GM18858 (cell line): ENCODE results near the gene GANC.
"Not testable (repeated sequence)": the region's sequence is repeated elsewhere in the genome, so short reads cannot be mapped to it uniquely, and the experiment has no call there.

Source experiments
- ATAC-seq: cut with Tn5 transposase; IDR thresholded peaks from one replicate; pipeline ENCODE4 v1.9.1; 2021; ENCODE audit not compliant: unreplicated experiment

The GANC gene

DNA sequence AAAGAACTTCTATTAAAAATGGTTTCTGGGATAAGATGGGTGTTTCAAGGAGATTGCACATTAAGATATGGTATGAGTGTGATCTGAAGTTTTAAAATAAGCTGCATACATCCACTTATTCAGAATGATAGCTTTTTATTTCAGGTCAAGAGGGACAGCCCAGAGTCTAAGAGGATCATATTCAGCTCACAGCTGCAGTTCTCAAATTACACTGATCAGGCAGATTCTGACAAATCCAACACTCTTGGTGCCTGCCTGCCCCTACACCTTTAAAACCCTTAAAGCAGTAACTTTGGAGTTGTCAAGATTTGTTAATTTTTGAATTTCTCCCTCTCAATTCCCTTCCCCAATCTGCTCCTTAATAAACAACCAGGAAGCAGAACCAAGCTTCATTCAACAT lies 9.3 kb downstream of the GANC start:
- no peak for ATAC-seq

DNA sequence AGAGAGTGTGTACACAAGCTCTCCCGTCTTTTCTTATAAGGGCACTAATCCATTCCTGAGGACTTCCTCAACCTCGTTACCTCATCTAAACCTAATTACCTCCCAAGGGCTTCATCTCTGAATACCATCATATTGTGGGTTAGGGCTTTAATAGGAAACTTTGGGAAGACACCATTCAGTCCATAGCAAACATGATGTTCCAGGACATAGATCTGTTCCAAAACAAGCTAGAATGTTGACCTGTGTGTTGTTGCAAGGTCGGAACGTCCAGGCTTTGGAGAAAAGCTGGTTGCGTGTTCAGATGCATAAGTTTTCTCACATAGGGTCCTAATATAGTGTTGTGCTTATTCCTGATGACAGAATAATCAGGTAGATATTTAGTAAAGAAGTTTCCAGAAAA lies 9.9 kb downstream of the GANC start:
- ATAC-seq: no peak

DNA sequence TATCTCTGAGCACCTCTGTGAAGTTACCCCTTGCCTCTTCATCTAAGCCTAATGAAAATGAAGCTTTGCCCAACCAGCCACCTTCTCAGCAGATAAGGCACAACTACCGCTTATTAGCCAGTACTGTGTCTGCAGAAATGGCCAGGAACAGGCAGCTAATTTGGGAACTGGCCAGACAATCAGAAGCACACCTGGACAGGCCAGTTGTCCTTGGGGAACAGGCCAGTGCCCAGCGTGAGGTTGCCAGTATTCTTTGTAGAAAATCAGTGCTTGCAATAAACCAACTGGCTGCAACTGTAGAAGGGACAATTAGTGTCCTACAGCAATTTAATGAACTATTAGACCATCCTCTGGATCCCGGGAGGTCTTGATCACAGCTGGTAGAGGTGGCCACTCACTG lies 10.7 kb downstream of the GANC start:
- ATAC-seq: no peak

DNA sequence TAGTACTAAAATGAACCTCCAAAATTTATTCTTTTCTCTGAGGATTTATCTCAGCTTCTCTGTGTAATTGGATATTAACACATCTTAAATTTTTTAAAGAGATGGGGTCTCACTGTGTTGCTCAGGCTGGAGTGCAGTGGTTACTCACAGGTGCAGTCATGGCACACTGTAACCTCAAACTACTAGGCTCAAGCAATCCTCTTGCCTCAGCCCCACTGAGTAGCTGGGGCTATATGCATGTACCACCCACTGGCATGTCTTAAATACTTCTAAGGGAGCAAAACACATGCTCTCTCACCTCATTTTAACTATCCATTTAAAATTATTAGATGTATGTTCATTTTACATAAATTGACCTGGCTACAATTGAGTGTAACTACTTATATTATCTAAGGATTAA lies 11.6 kb downstream of the GANC start:
- no peak for ATAC-seq

DNA sequence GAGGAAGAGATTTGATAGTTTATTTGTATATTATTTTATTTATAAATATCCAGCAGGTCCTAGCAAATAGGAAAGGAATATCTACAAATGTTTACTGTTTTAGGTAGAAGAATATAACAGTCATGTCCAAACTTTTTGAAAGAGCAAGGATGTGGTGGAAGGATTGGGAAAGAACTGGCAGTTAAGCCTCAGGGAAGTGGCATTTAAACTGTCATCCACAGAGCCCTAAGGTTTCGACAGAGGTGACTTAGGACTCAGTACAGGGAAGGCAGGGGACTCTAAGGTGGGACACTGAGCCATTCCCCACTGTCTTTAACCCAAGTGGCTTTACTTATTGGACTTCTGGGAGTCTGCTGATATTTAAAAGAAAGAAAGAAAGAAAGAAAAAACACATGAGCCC lies 12.0 kb downstream of the GANC start:
- no peak for ATAC-seq

DNA sequence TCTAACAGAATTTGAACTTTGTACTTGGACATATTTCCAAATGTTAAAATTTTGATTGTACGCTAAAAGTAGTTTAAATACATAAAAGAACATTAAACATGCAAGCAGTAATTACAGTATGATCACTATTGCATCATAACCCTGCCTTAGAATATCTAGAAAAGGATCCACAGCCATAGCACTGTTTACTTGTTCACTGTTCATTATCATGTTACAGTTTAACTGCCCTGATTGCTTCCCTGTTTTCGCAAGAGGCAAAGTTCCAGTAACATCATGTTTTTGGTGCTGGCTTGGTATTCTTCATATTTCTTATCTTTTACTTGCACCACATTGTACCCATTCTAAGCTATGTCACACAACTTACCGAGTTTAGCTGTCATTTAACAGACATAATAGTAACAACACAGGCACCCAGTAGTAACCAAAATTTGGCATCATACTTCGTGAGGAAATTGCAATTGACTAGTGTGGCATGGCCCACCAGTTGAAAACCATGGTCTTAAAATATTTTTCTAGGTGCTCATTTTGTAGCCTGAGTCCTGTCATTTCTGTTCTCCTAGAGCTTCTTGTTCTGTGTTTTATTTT lies 13.5 kb downstream of the GANC start:
- ATAC-seq: no peak

DNA sequence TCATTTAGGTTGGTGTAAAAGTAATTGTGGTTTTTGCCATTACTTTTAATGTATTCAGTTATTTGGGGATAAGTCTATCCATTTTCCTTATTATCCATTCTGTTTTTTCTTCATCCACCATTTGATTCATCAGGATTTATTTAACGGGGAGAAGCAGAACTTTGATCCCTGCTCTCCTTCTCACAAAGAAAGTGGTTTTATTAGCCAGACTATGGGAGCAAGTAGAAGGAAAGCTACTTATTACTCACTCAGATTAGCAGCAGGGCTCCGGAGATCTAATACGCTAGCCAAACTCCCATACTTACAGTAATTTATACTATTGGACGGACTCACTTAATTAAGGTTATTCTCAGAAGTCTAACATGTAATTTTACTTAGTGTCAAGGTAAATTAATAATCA lies 14.9 kb downstream of the GANC start:
- no peak for ATAC-seq

DNA sequence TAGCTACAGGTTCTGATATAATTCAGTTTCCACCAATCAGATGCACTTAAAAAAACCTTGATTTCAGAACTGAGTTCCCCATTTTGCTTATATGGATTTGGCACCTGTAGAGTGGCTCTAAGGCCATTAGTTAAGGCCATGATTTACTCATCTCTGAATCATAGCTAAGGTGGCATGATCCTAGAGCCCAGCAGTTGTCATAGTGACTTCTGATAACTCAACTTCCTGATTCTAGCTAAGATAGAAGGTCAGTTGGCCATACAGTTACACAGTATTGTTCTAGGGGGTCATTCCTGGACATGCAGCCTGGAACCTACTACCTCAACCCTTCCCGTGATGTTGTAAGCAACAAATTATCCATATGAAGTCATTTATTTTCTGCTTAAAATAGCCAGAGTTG lies 16.2 kb downstream of the GANC start:
- ATAC-seq: no peak

DNA sequence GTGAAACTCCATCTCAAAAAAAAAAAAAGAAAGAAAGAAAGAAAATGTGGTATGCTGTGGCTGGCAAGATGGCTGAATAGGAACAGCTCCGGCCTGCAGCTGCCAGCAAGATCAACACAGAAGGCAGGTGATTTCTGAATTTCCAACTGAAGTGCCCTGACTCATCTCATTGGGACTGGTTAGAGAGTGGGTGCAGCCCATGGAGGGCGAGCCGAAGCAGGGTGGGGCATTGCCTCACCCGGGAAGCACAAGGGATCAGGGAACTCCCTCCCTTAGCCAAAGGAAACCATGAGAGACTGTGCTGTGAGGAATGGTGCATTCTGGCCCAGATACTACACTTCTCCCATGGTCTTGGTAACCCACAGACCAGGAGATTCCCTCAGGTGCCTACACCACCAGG lies 28.0 kb downstream of the GANC start:
- not testable (repeated sequence) for ATAC-seq

DNA sequence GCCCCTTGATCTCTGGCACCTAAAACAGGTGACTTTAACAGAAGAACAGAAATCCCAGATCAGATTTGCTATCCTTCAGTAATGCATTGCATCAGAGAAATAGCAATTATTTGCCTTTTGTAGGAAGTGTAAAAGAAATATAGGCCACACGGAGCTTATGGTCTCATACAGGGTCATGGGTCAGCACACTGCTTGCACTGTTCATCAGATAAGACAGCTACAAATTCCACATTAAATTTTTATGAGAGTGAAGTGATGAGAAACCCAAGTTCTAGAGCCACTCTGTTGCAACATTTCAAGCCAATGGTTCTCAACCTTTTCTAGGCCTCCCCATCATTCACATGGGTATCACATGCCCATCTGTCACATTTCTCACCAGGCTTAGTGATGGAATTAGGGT lies 33.7 kb downstream of the GANC start:
- no peak for ATAC-seq

DNA sequence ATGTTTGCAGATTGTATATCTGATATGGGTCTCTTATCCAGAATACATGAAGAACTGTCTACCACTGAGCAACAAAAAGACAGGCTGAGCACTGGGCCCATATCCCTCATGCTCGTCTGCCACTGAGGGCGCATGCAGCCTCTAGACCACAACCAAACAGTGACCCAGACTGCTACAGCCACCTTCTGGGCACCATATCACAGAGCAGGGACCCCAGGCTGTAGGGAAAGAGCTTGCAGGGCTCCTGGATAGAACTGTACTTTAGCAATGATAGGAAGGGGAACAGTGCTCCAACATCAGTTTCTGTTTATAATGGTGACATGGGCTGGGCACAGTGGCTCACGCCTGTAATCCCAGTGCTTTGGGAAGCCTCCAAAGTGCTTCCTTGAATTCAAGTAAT lies 40.5 kb downstream of the GANC start:
- no peak for ATAC-seq

DNA sequence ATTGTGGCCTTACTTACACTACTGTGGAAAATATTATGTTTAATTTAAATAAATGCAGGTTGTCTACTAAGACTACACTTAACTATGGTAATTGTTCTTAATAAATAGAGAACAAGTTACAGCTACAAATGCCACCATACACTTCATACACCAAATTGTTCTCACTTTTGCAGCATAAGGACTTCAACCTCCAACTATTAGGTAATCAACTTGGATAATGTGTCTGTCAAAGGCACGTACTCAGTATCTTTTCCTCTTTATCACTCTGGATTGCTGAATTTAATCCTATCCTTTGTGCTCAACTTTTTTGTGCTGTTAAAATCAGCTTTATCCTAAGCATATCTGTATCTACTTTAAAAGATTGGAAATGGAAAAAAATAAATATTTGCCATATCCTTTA lies 41.8 kb downstream of the GANC start:
- ATAC-seq: no peak

DNA sequence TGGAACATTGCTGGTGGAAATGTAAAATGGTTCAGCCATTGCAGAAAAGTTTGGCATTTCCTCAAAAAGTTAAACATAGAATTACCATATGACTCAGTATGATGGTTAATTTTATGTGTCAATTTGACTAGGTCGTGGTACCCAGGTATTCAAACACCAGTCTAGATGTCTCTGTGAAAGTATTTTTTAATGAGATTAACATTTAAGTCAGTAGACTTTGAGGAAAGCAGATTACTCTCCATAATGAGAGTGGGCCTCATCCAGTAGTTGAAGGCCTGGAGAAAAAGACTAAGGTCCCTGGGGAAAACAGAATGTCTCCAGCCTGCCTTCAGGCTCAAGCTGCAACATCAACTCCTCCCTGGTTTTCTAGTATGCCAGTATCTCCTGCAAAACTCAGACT lies 42.5 kb downstream of the GANC start:
- ATAC-seq: no peak

DNA sequence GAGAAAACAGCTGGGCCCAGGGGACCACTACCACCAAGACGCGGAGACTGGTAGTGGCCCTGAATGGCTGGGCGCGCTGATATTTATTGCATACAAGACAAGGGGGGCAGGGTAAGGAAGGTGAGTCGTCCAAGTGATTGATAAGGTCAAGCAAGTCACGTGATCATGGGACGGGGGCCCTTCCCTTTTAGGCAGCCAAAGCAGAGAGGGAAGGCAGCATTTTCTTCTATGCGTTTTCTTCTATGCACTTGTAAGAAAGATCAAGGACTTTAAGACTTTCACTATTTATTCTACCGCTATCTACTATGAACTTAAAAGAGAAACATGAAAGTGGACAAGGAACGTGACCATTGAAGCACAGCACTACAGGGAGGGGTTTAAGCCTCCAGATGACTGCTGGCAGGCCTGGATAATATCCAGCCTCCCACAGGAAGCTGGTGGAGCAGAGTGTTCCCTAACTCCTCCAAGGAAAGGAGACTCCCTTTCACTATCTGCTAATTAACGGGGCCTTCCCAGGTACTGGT lies 43.3 kb downstream of the GANC start:
- ATAC-seq: not testable (repeated sequence)

DNA sequence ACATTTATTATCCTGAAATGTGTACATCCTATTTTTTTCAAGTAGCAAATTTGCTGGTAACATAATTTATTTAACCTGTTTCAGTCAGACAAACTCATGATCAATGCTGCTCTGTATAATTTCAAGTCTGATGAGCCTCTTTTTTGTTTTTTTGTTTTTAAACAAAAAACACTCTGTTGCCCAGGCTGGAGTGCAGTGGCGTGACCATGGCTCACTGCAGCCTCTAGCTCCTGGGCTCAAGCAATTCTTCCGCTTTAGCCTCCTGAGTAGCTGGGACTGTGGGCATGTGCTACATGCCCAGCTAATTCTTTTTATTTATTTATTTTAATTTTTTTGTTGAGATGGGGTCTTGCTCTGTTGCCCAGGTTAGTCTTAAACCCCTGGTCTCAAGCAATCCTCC lies 46.2 kb downstream of the GANC start:
- ATAC-seq: no peak

DNA sequence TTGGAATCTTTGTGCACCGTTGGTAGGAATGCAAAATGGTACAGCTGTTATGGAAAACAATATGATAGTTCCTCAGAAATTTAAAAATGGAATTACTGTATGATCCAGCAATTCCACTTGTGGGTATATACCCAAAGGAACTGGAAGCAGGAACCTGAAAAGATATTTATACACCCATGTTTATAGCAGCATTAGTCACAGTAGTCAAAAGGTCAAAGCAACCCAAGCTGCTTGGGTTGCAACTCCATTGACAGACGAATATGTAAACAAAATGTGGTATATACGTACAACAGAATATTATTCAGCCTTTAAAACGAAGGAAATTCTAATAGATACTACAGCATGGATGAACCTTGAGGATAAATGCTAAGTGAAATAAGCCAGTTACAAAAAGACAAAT lies 51.3 kb downstream of the GANC start:
- ATAC-seq: no peak

DNA sequence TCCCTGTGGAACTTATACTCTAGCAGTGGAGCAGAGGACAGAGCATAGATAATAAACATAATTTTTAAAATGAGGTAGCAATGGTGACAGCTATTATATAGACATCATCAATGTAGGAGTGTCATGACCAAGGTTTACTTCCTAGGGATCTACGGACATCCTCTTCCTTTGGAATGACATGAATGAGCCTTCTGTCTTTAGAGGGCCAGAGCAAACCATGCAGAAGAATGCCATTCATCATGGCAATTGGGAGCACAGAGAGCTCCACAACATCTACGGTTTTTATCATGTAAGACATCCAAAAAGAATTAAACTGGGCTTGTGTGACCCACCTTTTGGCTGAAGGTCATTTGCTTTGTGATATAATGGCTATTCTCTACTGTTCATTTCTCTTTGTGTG lies 56.2 kb downstream of the GANC start:
- ATAC-seq: no peak

DNA sequence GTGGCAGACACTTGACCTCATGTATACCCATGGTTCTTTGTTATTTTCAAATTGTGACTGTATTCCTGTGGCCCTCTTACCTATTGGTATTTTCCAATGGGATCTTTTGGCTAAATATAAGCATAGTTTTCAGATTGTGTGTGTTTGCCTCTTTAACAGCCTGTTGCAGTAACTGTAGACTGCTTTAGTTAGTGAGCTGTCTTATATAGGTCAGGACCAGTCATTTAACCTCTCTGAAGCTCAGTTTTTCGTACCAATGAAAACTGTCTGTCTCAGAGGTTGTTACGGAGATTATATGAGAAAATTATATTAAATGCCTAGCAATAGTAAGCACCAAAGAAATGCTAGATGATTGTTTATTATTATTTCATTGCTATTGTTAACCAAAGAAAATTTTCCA lies 57.0 kb downstream of the GANC start:
- no peak for ATAC-seq

DNA sequence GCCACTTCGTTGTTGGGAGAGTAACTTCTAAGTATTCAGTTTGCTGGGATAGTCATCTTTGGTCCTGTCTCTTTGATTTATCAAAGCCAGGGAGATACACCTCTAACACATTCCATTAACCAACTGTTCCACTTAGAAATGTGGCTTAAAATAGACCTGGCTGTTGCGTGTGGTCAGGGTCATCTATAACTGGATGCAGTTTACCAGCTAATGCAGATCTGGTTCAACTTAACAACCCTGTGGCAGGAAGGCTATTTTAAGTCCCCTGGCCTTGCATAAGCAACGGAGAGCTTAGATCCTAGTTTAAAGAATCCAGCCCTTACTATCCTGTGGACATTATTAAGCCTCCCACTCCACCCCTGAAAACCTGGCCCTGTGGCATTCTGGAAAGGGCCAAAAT lies 58.2 kb downstream of the GANC start:
- ATAC-seq: no peak

DNA sequence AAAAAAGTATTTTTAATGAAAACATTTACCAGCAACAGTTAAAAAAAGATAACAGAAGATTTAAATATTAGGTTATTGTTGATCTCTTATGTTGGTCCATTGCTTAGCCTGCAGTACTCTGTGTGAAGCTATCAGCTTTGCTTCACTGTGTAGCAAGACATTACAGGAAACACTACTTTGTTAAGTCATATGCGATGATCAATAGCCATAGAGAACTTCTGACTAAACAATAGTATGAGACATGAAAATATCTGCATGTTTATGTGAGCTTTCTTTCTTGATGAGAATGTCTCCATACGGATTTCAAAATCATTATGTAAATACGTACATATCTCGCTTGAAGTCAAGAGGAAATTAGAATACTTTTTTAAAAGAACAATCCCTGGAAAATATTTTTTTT lies 59.3 kb downstream of the GANC start:
- no peak for ATAC-seq

DNA sequence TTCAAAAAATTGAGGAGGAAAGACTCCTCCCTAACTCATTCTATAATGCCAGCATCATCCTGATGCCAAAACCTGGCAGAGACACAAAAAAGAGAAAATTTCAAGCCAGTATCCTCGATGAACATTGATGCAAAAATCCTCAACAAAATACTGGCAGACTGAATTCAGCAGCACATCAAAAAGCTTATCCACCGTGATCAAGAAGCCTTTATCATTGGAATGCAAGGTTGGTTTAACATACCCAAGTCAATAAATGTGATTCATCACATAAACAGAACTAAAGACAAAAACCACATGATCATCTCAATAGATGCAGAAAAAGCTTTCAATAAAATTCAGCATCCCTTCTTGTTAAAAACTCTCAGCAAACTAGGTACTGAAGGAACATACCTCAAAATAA lies 62.1 kb downstream of the GANC start:
- ATAC-seq: no peak

DNA sequence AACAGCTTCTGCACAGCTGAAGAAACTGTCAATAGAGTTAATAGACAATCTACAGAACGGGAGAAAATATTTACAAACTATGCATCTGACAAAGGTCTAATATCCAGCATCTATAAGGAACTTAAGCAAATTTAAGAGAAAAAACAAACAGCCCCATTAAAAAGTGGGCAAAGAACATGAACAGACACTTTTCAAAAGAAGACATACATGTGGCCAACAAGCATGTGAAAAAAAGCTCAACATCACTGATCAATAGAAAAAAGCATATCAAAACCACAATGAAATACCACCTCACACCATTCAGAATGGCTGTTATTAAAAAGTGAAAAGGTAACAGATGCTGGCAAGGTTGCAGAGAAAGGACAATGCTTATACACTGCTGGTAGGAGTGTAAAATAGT lies 63.6 kb downstream of the GANC start:
- not testable (repeated sequence) for ATAC-seq

DNA sequence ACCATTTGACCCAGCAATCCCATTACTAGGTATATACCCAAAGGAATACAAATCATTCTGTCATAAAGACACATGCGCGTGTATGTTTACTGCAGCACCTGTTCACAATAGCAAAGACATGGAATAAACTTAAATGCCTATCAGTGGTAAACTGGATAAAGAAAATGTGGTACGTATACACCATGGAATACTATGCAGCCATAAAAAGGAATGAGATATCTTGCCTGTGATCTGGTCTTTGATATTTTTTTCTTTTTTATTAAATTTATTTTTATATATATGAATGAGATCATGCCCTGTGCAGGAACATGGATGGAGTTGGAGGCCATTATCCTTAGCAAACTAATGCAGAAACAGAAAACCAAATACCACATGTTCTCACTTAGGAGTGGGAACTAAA lies 64.1 kb downstream of the GANC start:
- not testable (repeated sequence) for ATAC-seq

DNA sequence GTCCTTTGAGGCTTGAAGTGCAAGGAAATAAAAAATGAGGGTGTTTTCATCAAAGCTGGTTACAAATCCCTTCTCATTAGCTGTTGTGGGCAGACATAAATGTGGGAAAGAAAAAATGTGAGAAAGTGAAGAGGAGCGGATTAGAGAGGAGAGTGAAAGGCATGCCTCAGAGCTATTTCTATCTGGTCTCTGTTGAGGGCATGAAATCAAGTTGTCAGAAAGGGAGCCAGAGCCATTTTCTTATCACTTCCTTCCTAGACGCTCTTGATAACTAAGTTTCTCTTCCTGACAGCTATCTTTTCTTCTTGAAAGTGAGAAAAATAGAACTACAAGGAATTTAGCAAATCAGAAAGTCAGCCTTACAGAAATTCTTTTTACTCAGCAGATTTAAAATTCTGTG lies 65.5 kb downstream of the GANC start:
- ATAC-seq: no peak
